H9 (cell line): ENCODE measurements around the gene HPF1. TPM values are rescaled to one million over a fixed set of nuclear protein-coding genes. Genes with fewer than 3 reads are reported as not detected.

ENCODE experiments used
- DNase-seq: peaks from one replicate; pipeline ENCODE4 v3.0.0-alpha.2; 2017
- H2AFZ ChIP-seq: one replicate; pipeline ENCODE4 v1.6.1; 2013; ENCODE audit warnings: mild to moderate bottlenecking, low read length, control low read depth, moderate library complexity
- H2AK5ac ChIP-seq: 2 replicates; pipeline ENCODE4 v1.6.1; 2013; ENCODE audit warnings: low read length, control low read depth, mixed read lengths; ENCODE audit not compliant: insufficient read length
- H2BK120ac ChIP-seq: one replicate; pipeline ENCODE4 v1.6.1; 2013; ENCODE audit warnings: low read depth, mild to moderate bottlenecking, low read length, control low read depth, inconsistent platforms; ENCODE audit not compliant: poor library complexity, severe bottlenecking
- H2BK12ac ChIP-seq: 2 replicates; pipeline ENCODE4 v1.6.1; 2013; ENCODE audit warnings: low read length, control low read depth, mixed read lengths, low read depth; ENCODE audit not compliant: insufficient read length
- H2BK15ac ChIP-seq: 2 replicates; pipeline ENCODE4 v1.6.1; 2013; ENCODE audit warnings: low read depth, low read length, control low read depth
- H2BK20ac ChIP-seq: one replicate; pipeline ENCODE4 v1.6.1; 2013; ENCODE audit warnings: low read depth, mild to moderate bottlenecking, low read length, control low read depth, inconsistent platforms; ENCODE audit not compliant: poor library complexity, severe bottlenecking
- H2BK5ac ChIP-seq: 2 replicates; pipeline ENCODE4 v1.6.1; 2013; ENCODE audit warnings: low read length, control low read depth, mixed read lengths; ENCODE audit not compliant: insufficient read length
- H3K14ac ChIP-seq: 2 replicates; pipeline ENCODE4 v1.6.1; 2013; ENCODE audit warnings: low read length, control low read depth; ENCODE audit not compliant: insufficient read depth
- H3K18ac ChIP-seq: 2 replicates; pipeline ENCODE4 v1.6.1; 2013; ENCODE audit warnings: low read depth, mild to moderate bottlenecking, mixed read lengths, low read length, control low read depth; ENCODE audit not compliant: insufficient read length
- H3K23ac ChIP-seq: 2 replicates; pipeline ENCODE4 v1.6.1; 2013; ENCODE audit warnings: low read length, control low read depth, mixed read lengths, low read depth; ENCODE audit not compliant: insufficient read length
- H3K23me2 ChIP-seq: 2 replicates; pipeline ENCODE4 v1.6.1; 2013; ENCODE audit warnings: low read depth, mild to moderate bottlenecking, mixed read lengths, low read length, control low read depth; ENCODE audit not compliant: insufficient read length, poor library complexity, severe bottlenecking
- H3K27ac ChIP-seq: 2 replicates; pipeline ENCODE4 v1.5.1; 2013; ENCODE audit warnings: low read length, control low read depth, mixed read lengths, low read depth; ENCODE audit not compliant: insufficient read length
- H3K27me3 ChIP-seq: 2 replicates; pipeline ENCODE4 v1.6.1; 2013; ENCODE audit warnings: low read length, control low read depth, inconsistent platforms; ENCODE audit not compliant: insufficient read depth
- H3K4ac ChIP-seq: 2 replicates; pipeline ENCODE4 v1.6.1; 2013; ENCODE audit warnings: low read depth, mild to moderate bottlenecking, control low read depth, inconsistent platforms, low read length, moderate library complexity
- H3K4me1 ChIP-seq: 2 replicates; pipeline ENCODE4 v1.6.1; 2013; ENCODE audit warnings: low read length, control low read depth, inconsistent platforms; ENCODE audit not compliant: insufficient read depth
- H3K4me2 ChIP-seq: 2 replicates; pipeline ENCODE4 v1.6.1; 2013; ENCODE audit warnings: low read length, control low read depth, mixed read lengths; ENCODE audit not compliant: insufficient read length, insufficient read depth
- H3K56ac ChIP-seq: 2 replicates; pipeline ENCODE4 v1.6.1; 2013; ENCODE audit warnings: low read depth, mild to moderate bottlenecking, mixed read lengths, low read length, control low read depth; ENCODE audit not compliant: insufficient read length
- H3K79me1 ChIP-seq: 2 replicates; pipeline ENCODE4 v1.6.1; 2013; ENCODE audit warnings: low read depth, mild to moderate bottlenecking, moderate library complexity, low read length, control low read depth, inconsistent platforms; ENCODE audit not compliant: insufficient read depth, poor library complexity, severe bottlenecking
- H3K79me2 ChIP-seq: 2 replicates; pipeline ENCODE4 v1.6.1; 2013; ENCODE audit warnings: low read length, control low read depth, inconsistent platforms; ENCODE audit not compliant: insufficient read depth
- H3K9ac ChIP-seq: 2 replicates; pipeline ENCODE4 v1.6.1; 2013; ENCODE audit warnings: low read length, control low read depth, mixed read lengths; ENCODE audit not compliant: insufficient read length; ENCODE audit errors: extremely low read depth
- H3K9me3 ChIP-seq: one replicate; pipeline ENCODE4 v1.6.1; 2013; ENCODE audit warnings: low read depth, low read length, inconsistent platforms; ENCODE audit not compliant: control insufficient read depth
- H3T11ph ChIP-seq: one replicate; pipeline ENCODE4 v1.6.1; 2013; ENCODE audit warnings: mild to moderate bottlenecking, low read length, control low read depth, inconsistent platforms
- H4K20me1 ChIP-seq: one replicate; pipeline ENCODE4 v1.6.1; 2013; ENCODE audit not compliant: control insufficient read depth, insufficient read length, insufficient read depth
- H4K5ac ChIP-seq: 2 replicates; pipeline ENCODE4 v1.6.1; 2013; ENCODE audit warnings: low read depth, mild to moderate bottlenecking, mixed read lengths, low read length, control low read depth; ENCODE audit not compliant: insufficient read length
- H4K8ac ChIP-seq: replicated peaks from 2 replicates; pipeline ENCODE4 v1.6.1; 2013; ENCODE audit warnings: low read length, control low read depth, mixed read lengths, low read depth; ENCODE audit not compliant: insufficient read length
- H4K91ac ChIP-seq: 2 replicates; pipeline ENCODE4 v1.6.1; 2013; ENCODE audit warnings: low read depth, mild to moderate bottlenecking, moderate library complexity, mixed read lengths, low read length, control low read depth; ENCODE audit not compliant: insufficient read length
- H3K27ac Mint-ChIP-seq, 3 experiments: 2 replicates in 2 of 3; 3 replicates in 1 of 3; pipeline ENCODE4 v1.8.0; 2020 to 2021; ENCODE audit warnings: mixed read lengths in 3 of 3, mild to moderate bottlenecking in 1 of 3, moderate library complexity in 1 of 3
- H3K27me3 Mint-ChIP-seq: 2 replicates; pipeline ENCODE4 v1.8.0; 2021; ENCODE audit warnings: low read depth, mild to moderate bottlenecking, moderate library complexity, mixed read lengths
- H3K36me3 Mint-ChIP-seq, 3 experiments: 2 replicates in 2 of 3; 3 replicates in 1 of 3; pipeline ENCODE4 v1.8.0; 2020 to 2021; ENCODE audit warnings: low read depth in 3 of 3, mixed read lengths in 3 of 3; ENCODE audit not compliant: insufficient read depth in 1 of 3
- H3K4me1 Mint-ChIP-seq, 2 experiments: 2 replicates each; pipeline ENCODE4 v1.8.0; 2020; ENCODE audit warnings: mixed read lengths in 2 of 2
- H3K4me3 Mint-ChIP-seq, 2 experiments: 2 replicates in 1 of 2; 3 replicates in 1 of 2; pipeline ENCODE4 v1.8.0; 2020 to 2021; ENCODE audit warnings: mild to moderate bottlenecking in 2 of 2, mixed read lengths in 2 of 2, moderate library complexity in 1 of 2
- H3K9me3 Mint-ChIP-seq, 2 experiments: 2 replicates in 1 of 2; 3 replicates in 1 of 2; pipeline ENCODE4 v1.8.0; 2020; ENCODE audit warnings: mild to moderate bottlenecking in 2 of 2, mixed read lengths in 2 of 2, moderate library complexity in 1 of 2
- CTCF ChIP-seq: fragments of 200-600 bp; sonication (generic); conservative IDR thresholded peaks from 3 replicates; pipeline ENCODE4 v1.8.0; 2021; ENCODE audit warnings: antibody characterized with exemption, mild to moderate bottlenecking
- WGBS: extraction: QIAGEN DNeasy Blood & Tissue Kit; methylation state at CpG from one replicate; pipeline ENCODE4 v1.1.7; 2013; ENCODE audit warnings: missing lambda C conversion rate, low lambda C conversion rate, mixed read lengths; ENCODE audit not compliant: insufficient read length; ENCODE audit errors: extremely low coverage; 5-methylcytosine and 5-hydroxymethylcytosine counted together
- total RNA-seq: library from RNA; stranded (reverse); gene quantifications from 2 replicates; pipeline ENCODE4 v1.2.1, GENCODE V29; 2021

Gene HPF1
- total RNA-seq, 1 experiment from 2014 or later, result 32.1 TPM

GRCh38 chr4:169802873-169803272 is 45.1 kb upstream of the HPF1 start:
- Histone ChIP-seq H3K79me2 (no peaks in the 10 kb centered on the region), H2BK15ac (no peak overlapping the region), H3K23ac (no peak overlapping the region), H3K14ac (no peak overlapping the region), H2BK120ac (no peak overlapping the region), H3K4me1 (no peaks in the 10 kb centered on the region), H2BK5ac (no peak overlapping the region), H4K91ac (no peak overlapping the region), H2BK20ac (no peak overlapping the region), H3K27ac (no peak overlapping the region), H4K8ac (no peak overlapping the region), H3K23me2 (no peaks in the 10 kb centered on the region), H2BK12ac (no peak overlapping the region), H3K18ac (no peak overlapping the region), H3K9me3 (peaks cover 4% of the 10 kb centered on the region), H2AFZ (no peak overlapping the region), H3K4ac (no peak overlapping the region), H4K5ac (no peak overlapping the region), H3K79me1 (no peaks in the 10 kb centered on the region), H4K20me1 (no peaks in the 10 kb centered on the region), H2AK5ac (no peak overlapping the region), H3K9ac (no peak overlapping the region), H3T11ph (no peak overlapping the region), H3K4me2 (no peak overlapping the region), H3K27me3 (no peaks in the 10 kb centered on the region), H3K56ac (no peak overlapping the region)
- Mint-ChIP-seq H3K4me1 (0 out of 4 replicates have a peak, but pooled peaks cover 0 to 3% of the 10 kb centered on the region in 2 experiments), H3K4me3 (no peak overlapping the region), H3K9me3 (peaks cover 3 to 6% of the 10 kb centered on the region in 2 experiments; a peak in 2 of 5 replicates), H3K36me3 (peaks cover 0 to 1% (median 0%) of the 10 kb centered on the region in 3 experiments; a peak in 1 of 7 replicates), H3K27ac (no peak overlapping the region), H3K27me3 (no peaks in the 10 kb centered on the region)
- DNase-seq, result no peak
- WGBS, result no CpG with 5 or more reads among the region's 1 CpG
- TF ChIP-seq CTCF, result no peak
